Breast epithelium (tissue), 4 donors: Measurements from ENCODE around the gene CLNK. TPM values are rescaled to one million over a fixed set of nuclear protein-coding genes. Genes with fewer than 3 reads are reported as not detected.

Experiments used
- DNase-seq, 2 donors: peaks; one replicate each; pipeline ENCODE4 v3.0.0-alpha.2; 2019; ENCODE audit warnings: low spot score in 2 of 2
- H3K27ac ChIP-seq, 2 donors: fragments of 200-600 bp; sonication (generic) in 1 of 2; one replicate each; pipeline ENCODE4 v1.5.1; 2016 to 2019; ENCODE audit warnings: mild to moderate bottlenecking in 1 of 2
- H3K27me3 ChIP-seq, 2 donors: fragments of 200-600 bp; sonication (generic) in 1 of 2; one replicate each; pipeline versions ENCODE4 v1.5.1 to v1.6.0; 2017 to 2019; ENCODE audit warnings: control low read depth in 1 of 2, mild to moderate bottlenecking in 1 of 2
- H3K36me3 ChIP-seq: fragments of 200-600 bp; one replicate; pipeline ENCODE4 v1.5.1; 2019
- H3K4me1 ChIP-seq, 2 donors: fragments of 200-600 bp; sonication (generic); one replicate each; pipeline ENCODE4 v1.5.1; 2016 to 2019; ENCODE audit warnings: control low read depth in 1 of 2
- H3K4me3 ChIP-seq, 3 donors: fragments of 200-600 bp; sonication (generic); 1 replicate in 2 of 3; 2 replicates in 1 of 3; pipeline ENCODE4 v1.5.1; 2016 to 2019; ENCODE audit warnings: mild to moderate bottlenecking in 3 of 3, moderate library complexity in 2 of 3
- H3K9me3 ChIP-seq, 2 donors: fragments of 200-600 bp; sonication (generic) in 1 of 2; one replicate each; pipeline ENCODE4 v1.5.1; 2016 to 2019; ENCODE audit warnings: control low read depth in 1 of 2
- CTCF ChIP-seq, 3 donors: fragments of 450-650 bp; IDR thresholded peaks; one replicate each; pipeline ENCODE4 v1.5.1; 2016 to 2017; ENCODE audit warnings: antibody characterized with exemption in 3 of 3, mild to moderate bottlenecking in 3 of 3, moderate library complexity in 3 of 3
- POLR2A ChIP-seq: fragments of 450-650 bp; IDR thresholded peaks from one replicate; pipeline ENCODE4 v1.6.1; 2016; ENCODE audit warnings: antibody characterized with exemption, mild to moderate bottlenecking, moderate library complexity
- POLR2AphosphoS5 ChIP-seq, 3 donors: sonication (generic); formaldehyde crosslinking; IDR thresholded peaks; one replicate each; pipeline ENCODE4 v1.6.1; 2017; ENCODE audit warnings: antibody characterized with exemption in 3 of 3
- intact Hi-C: fragments of 100-400 bp; cut with DNase I; formaldehyde crosslinking; loops from one replicate; pipeline ENCODE4 v1.15.1; 2023; ENCODE audit warnings: low total_unique reads
- total RNA-seq, 3 donors: library from RNA; depleted of rRNA; stranded (reverse); fragments of >200 nt; gene quantifications; one replicate each; pipeline ENCODE4 v1.1.0, GENCODE V29; 2016

CLNK gene
- total RNA-seq, 3 donors from 2014 or later = under 0.01 TPM; not detected in 2

GRCh38 chr4:10482913-10483312 is 201.7 kb downstream of the CLNK start:
- intact Hi-C loops = no loop called here
- TF ChIP-seq POLR2AphosphoS5 (IDR thresholded peaks at IDR 0.05) (no peak), CTCF (IDR thresholded peaks at IDR 0.05) (no peak), POLR2A (no peak)
- Histone ChIP-seq H3K36me3 (no peaks in the 10 kb centered on the region), H3K4me1 (no peaks in the 10 kb centered on the region), H3K27me3 (no peaks in the 10 kb centered on the region), H3K9me3 (no peaks in the 10 kb centered on the region), H3K4me3 (no peak overlapping the region), H3K27ac (no peak overlapping the region)
- no peak for DNase-seq

- no peak for DNase-seq
- Histone ChIP-seq H3K27ac (no peak overlapping the region), H3K27me3 (no peaks in the 10 kb centered on the region), H3K4me3 (no peak overlapping the region), H3K4me1 (no peaks in the 10 kb centered on the region), H3K9me3 (no peaks in the 10 kb centered on the region), H3K36me3 (no peaks in the 10 kb centered on the region)
- intact Hi-C loops = no loop called here
- no peak for TF ChIP-seq POLR2AphosphoS5 (IDR thresholded peaks at IDR 0.05)
- no peak for TF ChIP-seq CTCF (IDR thresholded peaks at IDR 0.05)
- no peak for TF ChIP-seq POLR2A
Measured at GRCh38 chr4:10480616-10481015, 204.0 kb downstream of the CLNK start.

- Histone ChIP-seq H3K4me1 (no peaks in the 10 kb centered on the region), H3K9me3 (no peaks in the 10 kb centered on the region)
Measured at GRCh38 chr4:10478621-10479020, 205.9 kb downstream of the CLNK start.

GRCh38 chr4:10470505-10470904 is 214.1 kb downstream of the CLNK start:
- intact Hi-C loops = no loop called here
- TF ChIP-seq POLR2AphosphoS5 (IDR thresholded peaks at IDR 0.05) (no peak), POLR2A (no peak), CTCF (IDR thresholded peaks at IDR 0.05) (no peak)
- no peaks in the 10 kb centered on the region for H3K9me3 ChIP-seq
- H3K27ac ChIP-seq = no peak overlapping the region
- no peaks in the 10 kb centered on the region for H3K36me3 ChIP-seq
- no peaks in the 10 kb centered on the region for H3K4me1 ChIP-seq
- H3K27me3 ChIP-seq = no peaks in the 10 kb centered on the region
- H3K4me3 ChIP-seq = no peak overlapping the region
- DNase-seq = no peak

More at GRCh38 chr4:10478621-10479020, 205.9 kb downstream of the CLNK start:
- Histone ChIP-seq H3K4me3 (no peak overlapping the region), H3K27me3 (no peaks in the 10 kb centered on the region), H3K27ac (no peak overlapping the region), H3K36me3 (no peaks in the 10 kb centered on the region)
- no peak for DNase-seq
- no peak for TF ChIP-seq POLR2A
- TF ChIP-seq POLR2AphosphoS5 (IDR thresholded peaks at IDR 0.05) = no peak
- TF ChIP-seq CTCF (IDR thresholded peaks at IDR 0.05) = no peak
- intact Hi-C loops = no loop called here

- Histone ChIP-seq H3K4me3 (no peak overlapping the region), H3K36me3 (no peaks in the 10 kb centered on the region), H3K4me1 (no peaks in the 10 kb centered on the region), H3K9me3 (peaks cover 0 to 5% of the 10 kb centered on the region in 2 donors), H3K27me3 (peaks cover 7 to 21% of the 10 kb centered on the region in 2 donors), H3K27ac (no peak overlapping the region)
- DNase-seq = no peak
- TF ChIP-seq POLR2A (no peak), CTCF (IDR thresholded peaks at IDR 0.05) (no peak), POLR2AphosphoS5 (IDR thresholded peaks at IDR 0.05) (no peak)
- intact Hi-C loops = no loop called here
Measured at GRCh38 chr4:10466161-10466560, 218.4 kb downstream of the CLNK start.
